Measurements from ENCODE around the gene ZNF565.
"Not testable (repeated sequence)": the region's sequence is repeated elsewhere in the genome, so short reads cannot be mapped to it uniquely, and the experiment has no call there.

The ZNF565 gene

GRCh38 chr19:36214386-36215275, at the start of gene ZNF565, which contains the start of gene ZNF146:
TSS of gene ZNF565 (minus strand) at chr19:36214665. CDS start at chr19:36201985, 12,680 bp downstream.
TSS of gene ZNF146 (plus strand) at chr19:36215106. CDS start at chr19:36236441, 21,335 bp downstream.
- peak; percentile 96 for DNase-seq (ENCODE audit: low read depth)
- peak within 1 kb of the TSS; percentile 95 for H3K4me3 ChIP-seq (ENCODE audit: low read depth, low read length)

DNA sequence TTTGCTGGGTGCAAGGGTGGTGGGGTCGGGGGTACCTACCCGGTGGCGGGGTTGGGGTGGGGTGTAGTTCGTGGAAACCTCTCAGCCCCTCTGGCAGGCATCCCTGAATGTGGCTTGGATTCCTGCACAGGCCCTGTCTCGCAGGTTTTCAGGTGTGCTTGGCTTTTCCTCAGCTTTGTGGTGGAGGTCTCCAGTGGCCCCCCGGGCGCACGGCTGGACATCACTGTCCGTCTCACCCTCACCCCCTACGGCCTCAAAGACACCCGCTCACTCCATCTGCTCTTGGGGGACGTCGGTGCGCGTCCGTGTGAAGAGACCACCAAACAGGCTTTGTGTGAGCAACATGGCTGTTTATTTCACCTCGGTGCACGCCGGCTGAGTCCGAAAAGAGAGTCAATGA, 44.7 kb upstream of the ZNF565 start:
- H3K4me3 ChIP-seq (ENCODE audit: low read depth, low read length) = no peak overlapping the region
- DNase-seq (ENCODE audit: low read depth) = no peak

- DNase-seq (ENCODE audit: low read depth) = no peak
- no peak overlapping the region for H3K4me3 ChIP-seq (ENCODE audit: low read depth, low read length)
Measured at GRCh38 chr19:36258028-36258875, 43.8 kb upstream of the ZNF565 start.

- no peak for DNase-seq (ENCODE audit: low read depth)
- H3K4me3 ChIP-seq (ENCODE audit: low read depth, low read length) = peak overlapping the region; percentile 26
Measured at GRCh38 chr19:36257520-36257876, 43.0 kb upstream of the ZNF565 start.

DNA sequence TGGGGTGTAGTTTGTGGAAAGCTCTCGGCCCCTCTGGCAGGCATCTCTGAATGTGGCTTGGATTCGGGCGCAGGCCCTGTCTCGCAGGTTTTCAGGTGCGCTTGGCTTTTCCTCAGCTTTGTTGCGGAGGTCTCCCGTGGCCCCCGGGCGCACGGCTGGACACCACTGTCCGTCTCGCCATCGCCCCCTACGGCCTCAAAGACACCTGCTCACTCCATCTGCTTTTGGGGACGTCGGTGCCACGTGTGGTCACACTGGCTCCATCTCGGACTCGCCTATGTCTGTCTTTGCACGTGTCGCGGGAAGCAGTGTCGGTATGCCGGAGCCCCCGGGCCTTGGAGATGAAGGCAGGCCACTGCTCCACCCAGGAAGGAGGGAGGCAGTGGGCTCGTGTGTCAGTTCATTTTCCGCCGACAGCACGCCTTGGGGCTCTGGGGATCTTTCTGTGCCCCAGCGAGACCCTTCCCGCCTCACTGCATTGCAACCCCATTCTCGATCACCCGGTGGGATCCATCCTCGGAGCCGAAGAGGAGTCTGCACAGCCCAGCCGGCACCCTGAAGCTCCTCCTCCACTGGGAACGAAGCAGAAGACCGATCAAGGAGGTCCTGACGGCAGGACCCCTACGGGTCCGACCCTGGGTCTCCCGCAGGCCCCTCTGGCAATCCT, 42.5 kb upstream of the ZNF565 start:
- H3K4me3 ChIP-seq (ENCODE audit: low read depth, low read length) = peak overlapping the region; percentile 26
- DNase-seq (ENCODE audit: low read depth) = no peak

GRCh38 chr19:36256064-36256463, 41.6 kb upstream of the ZNF565 start:
- no peak for DNase-seq (ENCODE audit: low read depth)
- no peak overlapping the region for H3K4me3 ChIP-seq (ENCODE audit: low read depth, low read length)

DNA sequence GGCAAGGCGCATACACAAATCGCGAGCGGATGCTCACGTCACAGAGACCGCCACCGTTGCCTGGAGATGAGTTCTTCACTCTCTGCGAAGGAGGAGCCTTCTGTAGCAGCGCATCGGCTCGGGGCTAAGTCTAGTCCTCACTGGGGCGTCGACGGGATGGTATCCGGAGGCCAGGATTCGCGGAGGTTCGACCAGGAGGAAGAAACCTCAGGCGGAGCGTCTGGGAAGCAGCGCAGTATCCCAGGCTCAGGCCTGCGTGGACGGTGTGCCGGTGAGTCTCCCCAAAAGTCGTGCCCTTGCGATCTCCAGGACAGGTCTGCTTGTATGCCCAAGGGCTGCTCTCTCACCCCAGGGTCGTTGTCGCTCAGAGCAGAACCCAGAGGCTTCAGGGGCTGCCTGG, 40.9 kb upstream of the ZNF565 start:
- H3K4me3 ChIP-seq (ENCODE audit: low read depth, low read length) = no peak overlapping the region
- DNase-seq (ENCODE audit: low read depth) = no peak

DNA sequence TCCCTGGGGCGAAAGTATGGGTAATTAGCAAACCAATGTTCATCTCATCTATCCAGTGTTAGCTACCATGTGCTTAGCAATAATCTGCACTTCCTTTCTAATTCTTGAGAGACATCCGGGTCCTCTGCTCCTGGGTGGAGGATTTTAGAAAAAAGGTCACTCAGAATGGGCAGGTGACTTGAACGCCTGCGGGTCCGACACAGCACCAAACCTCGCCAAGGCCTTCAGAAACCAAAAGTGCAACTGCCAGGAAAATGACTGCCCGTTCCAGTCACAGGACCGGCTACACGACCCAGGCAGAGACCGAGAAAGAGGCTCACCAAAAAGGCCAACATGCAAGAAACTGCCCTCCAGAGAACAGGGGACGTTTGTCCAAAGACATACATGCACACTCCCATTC, 40.4 kb upstream of the ZNF565 start:
- DNase-seq (ENCODE audit: low read depth) = no peak
- H3K4me3 ChIP-seq (ENCODE audit: low read depth, low read length) = no peak overlapping the region

GRCh38 chr19:36252047-36252446, 37.6 kb upstream of the ZNF565 start:
- DNase-seq (ENCODE audit: low read depth) = no peak

GRCh38 chr19:36246006-36246481, 31.6 kb upstream of the ZNF565 start:
- peak overlapping the region; percentile 34 for H3K4me3 ChIP-seq (ENCODE audit: low read depth, low read length)
- DNase-seq (ENCODE audit: low read depth) = no peak

More at GRCh38 chr19:36252047-36252446, 37.6 kb upstream of the ZNF565 start:
- no peak overlapping the region for H3K4me3 ChIP-seq (ENCODE audit: low read depth, low read length)

DNA sequence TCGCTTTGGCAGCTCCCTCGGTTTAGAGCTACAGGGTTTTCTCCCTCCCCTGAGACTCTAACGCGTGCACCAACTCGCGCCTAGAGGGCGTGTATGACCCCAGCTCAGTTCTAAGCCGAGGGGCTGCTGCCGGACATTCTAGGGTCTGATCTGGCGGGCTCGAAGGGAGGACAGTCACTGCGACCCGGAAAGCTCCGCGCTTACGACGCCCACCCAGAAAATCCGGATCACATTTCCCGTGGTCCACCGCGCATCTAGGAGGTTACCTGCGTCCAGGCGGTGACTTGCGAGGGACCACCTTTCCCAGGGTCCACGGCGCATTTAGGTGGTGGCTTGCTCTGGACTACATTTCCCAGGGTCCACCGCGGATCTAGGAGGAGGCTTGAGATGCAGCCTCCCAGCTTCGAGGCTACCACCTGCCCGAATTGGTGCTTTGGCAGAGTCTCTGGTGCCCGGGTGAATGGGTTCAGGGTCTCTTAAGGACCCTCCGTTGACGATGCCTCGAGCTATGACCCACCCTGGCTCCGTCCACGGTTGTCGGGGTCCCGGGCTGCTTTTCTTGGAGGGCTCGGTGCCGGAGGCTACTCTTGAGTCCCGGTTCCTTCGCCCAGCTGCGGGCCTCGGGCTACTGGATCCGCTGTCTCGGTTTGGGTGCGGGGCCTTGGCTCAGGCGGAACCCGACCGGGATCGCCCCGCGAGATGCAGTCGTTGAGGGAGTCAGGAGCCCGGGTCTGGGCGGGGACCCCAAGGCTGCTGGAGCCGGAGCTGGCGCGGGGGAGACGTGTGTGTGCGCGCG, 30.9 kb upstream of the ZNF565 start:
- DNase-seq (ENCODE audit: low read depth) = no peak

GRCh38 chr19:36244066-36244465, 29.6 kb upstream of the ZNF565 start:
- DNase-seq (ENCODE audit: low read depth) = no peak
- no peak overlapping the region for H3K4me3 ChIP-seq (ENCODE audit: low read depth, low read length)

More for the DNA sequence above, 30.9 kb upstream of the ZNF565 start:
- peak overlapping the region; percentile 34 for H3K4me3 ChIP-seq (ENCODE audit: low read depth, low read length)

GRCh38 chr19:36236946-36237310, 22.5 kb upstream of the ZNF565 start:
- DNase-seq (ENCODE audit: low read depth) = no peak
- no peak overlapping the region for H3K4me3 ChIP-seq (ENCODE audit: low read depth, low read length)

DNA sequence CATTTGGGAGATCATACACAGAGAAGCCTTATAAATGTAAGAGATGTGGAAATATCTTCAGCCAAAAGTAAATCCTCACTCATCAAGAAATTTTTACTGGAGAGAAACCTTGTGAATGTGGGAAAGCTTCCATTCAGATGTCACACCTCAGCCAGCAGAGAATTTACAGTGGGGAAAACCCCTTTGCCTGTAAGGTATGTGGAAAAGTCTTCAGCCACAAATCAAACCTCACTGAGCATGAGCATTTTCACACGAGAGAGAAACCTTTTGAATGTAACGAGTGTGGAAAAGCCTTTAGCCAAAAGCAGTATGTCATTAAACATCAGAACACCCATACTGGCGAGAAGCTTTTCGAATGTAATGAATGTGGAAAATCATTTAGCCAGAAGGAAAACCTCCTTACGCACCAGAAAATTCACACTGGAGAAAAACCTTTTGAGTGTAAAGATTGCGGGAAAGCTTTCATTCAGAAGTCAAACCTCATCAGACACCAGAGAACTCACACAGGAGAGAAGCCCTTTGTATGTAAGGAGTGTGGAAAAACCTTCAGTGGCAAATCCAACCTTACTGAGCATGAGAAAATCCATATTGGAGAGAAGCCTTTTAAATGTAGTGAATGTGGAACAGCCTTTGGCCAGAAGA, 22.0 kb upstream of the ZNF565 start:
- no peak for DNase-seq (ENCODE audit: low read depth)
- no peak overlapping the region for H3K4me3 ChIP-seq (ENCODE audit: low read depth, low read length)

DNA sequence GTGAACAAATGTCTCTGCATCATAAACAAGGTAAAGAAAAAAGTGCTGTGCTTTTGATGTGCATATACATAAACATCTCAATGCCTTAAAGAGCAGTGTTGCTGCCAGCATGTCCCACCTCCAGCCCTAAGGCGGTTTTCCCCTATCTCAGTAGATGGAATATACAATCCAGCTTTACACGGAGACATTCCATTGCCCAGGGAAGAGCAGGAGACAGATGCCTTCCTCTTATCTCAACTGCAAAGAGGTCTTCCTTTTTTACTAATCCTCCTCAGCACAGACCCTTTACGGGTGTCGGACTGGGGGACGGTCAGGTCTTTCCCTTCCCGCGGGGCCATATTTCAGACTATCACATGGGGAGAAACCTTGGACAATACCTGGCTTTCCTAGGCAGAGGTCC, 19.2 kb upstream of the ZNF565 start:
- not testable (repeated sequence) for H3K4me3 ChIP-seq (ENCODE audit: low read depth, low read length); DNase-seq (ENCODE audit: low read depth)

- no peak overlapping the region for H3K4me3 ChIP-seq (ENCODE audit: low read depth, low read length)
- DNase-seq (ENCODE audit: low read depth) = no peak
Measured at GRCh38 chr19:36225219-36225892, 10.9 kb upstream of the ZNF565 start.

DNA sequence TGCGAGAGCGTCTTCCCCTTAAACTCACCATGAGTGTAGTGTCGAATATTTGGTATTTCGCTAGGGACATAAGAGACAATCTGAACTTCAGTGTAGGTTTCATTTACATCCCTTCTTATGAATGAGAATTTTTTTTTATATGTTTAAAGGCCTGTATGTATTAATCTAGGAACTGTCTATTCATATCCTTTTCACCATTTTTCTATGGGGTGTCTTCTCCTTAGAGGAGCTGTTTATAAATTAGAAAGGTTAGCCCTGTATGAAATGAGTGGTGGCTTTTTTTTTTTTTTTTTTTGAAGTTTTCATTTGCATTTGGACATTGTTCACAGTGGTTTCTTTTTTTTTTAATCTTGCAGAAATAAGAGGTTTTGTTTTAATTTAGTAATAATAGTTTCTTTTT, 8.0 kb upstream of the ZNF565 start:
- no peak overlapping the region for H3K4me3 ChIP-seq (ENCODE audit: low read depth, low read length)
- DNase-seq (ENCODE audit: low read depth) = no peak

DNA sequence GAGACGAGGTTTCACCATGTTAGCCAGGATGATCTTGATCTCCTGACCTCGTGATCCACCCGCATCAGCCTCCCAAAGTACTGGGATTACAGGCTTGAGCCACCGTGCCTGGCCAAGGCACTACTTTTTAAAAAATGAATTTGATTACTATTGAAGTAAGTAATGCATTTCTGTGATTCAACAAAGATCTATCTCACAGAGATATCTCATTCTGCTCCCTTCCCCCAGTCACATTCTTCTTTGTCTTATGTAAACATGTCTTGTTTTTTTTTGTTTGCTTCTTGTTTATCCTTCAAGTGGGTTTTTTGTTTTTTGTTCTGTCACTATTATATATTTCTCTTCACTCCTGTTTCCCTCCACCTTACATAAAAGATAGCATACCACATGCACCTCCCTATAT, 7.0 kb upstream of the ZNF565 start:
- DNase-seq (ENCODE audit: low read depth) = no peak
- H3K4me3 ChIP-seq (ENCODE audit: low read depth, low read length) = no peak overlapping the region

Measured in skeletal muscle cell (primary cell).